Esophagus muscularis mucosa (tissue), 3 donors: ENCODE measurements around the gene OSR1.

Source experiments
- CTCF ChIP-seq, 3 experiments: fragments of 200-600 bp in 2 of 3; fragments of 450-650 bp in 1 of 3; sonication (generic) in 2 of 3; IDR thresholded peaks; one replicate each; pipeline ENCODE4 v1.5.1; 2017 to 2019; ENCODE audit warnings: antibody characterized with exemption in 3 of 3, mild to moderate bottlenecking in 2 of 3, moderate library complexity in 1 of 3
- POLR2A ChIP-seq: fragments of 450-650 bp; IDR thresholded peaks from one replicate; pipeline ENCODE4 v1.6.1; 2017; ENCODE audit warnings: antibody characterized with exemption, moderate library complexity, mild to moderate bottlenecking, low read depth

DNA sequence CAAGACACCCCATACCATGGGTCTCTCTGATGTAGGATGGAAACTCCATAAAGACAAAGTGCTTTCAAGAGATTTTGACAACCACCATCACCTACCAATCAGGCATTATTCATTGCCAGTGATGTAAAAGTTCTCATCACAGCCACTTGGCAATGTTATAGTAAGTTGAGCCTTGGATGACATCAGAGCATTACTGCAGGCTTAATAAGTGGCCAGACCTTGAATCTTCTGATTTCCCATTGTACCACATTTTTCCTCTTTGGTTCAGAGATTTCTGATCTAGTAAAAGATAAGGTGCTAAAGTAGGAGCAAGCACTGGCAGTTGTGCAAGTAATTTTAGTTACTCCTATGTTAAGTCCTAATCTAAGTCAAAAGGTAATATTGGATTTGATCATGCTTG lies 36.5 kb downstream of the OSR1 start:
- TF ChIP-seq CTCF (IDR thresholded peaks at IDR 0.05) (no peak), POLR2A (no peak)
